Kasumi-1 (cell line): Measurements from ENCODE around the gene TUBA1C.
A peak's percentile ranks its signal among the peaks of the same experiment; 100 is the strongest.
"Not testable (repeated sequence)": the region's sequence is repeated elsewhere in the genome, so short reads cannot be mapped to it uniquely, and the experiment has no call there.

Experiments
- DNase-seq, 2 experiments: peaks; one replicate each; lab custom pipeline; 2025; lab: John Stamatoyannopoulos, UW

TUBA1C gene

DNA sequence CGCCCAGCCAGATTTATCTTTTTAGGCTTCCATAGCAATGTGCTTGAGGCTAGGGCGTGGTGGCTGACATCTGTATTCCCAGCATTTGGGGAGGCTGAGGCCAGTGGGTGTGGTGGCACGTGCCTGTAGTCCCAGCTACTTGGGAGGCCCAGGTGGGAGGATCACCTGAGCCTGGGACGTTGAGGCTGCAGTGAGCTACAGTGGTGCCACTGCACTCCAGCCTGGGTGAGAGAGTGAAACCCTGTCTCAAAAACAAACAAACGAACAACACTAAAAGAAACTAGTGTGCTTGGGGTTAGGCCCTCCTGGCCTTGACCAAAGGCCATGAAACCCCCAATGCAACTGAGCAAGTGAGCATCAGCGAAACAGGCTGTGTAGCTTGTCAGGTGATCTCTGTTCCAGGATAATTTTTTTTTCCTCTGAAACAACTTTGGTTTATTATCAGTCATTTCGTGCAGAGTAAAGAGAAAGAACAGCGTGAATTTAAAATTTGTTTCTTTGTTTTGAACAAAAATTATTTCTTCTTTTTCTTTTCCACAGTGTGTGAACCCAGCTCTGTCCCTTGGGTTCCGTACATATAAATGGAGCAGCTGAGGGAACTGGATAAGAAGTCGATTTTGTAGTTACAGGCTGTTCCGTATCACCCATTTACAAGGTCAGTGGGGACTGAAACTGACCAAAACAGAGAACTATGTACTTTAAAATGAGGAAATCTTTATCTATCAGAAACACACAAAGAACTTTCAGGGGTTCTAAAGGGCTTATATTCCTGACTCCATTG, 8.8 kb upstream of the TUBA1C start:
- DNase-seq: no peak

- peak; percentile 13 to 25 for DNase-seq
These were observed 7.2 kb upstream of the TUBA1C start for GRCh38 chr12:49257508-49258184.

GRCh38 chr12:49259452-49259851, 5.4 kb upstream of the TUBA1C start:
- no peak for DNase-seq

- peak; percentile 13 to 36 for DNase-seq
These were observed 4.7 kb upstream of the TUBA1C start for GRCh38 chr12:49260166-49260565.

GRCh38 chr12:49260571-49261363, 4.1 kb upstream of the TUBA1C start:
- no peak for DNase-seq

- DNase-seq: no peak
These were observed 3.2 kb upstream of the TUBA1C start for GRCh38 chr12:49261721-49262120.

DNA sequence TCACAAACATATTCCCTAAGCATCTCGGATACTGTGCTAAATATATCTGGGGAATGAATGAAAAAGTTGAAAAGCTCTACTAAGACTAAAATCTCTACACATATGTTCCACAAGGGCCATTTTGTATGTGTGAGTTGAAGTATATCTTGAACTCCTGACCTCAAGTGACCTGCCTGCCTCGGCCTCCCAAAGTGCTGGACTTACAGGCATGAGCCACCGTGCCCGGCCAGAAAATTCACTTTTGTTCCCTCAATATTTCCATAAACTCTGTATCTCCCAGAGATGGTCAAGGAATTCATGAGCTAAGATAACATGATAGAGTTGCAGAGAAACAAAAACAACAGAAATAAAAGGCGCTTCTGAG, 1.5 kb upstream of the TUBA1C start:
- DNase-seq: no peak

DNA sequence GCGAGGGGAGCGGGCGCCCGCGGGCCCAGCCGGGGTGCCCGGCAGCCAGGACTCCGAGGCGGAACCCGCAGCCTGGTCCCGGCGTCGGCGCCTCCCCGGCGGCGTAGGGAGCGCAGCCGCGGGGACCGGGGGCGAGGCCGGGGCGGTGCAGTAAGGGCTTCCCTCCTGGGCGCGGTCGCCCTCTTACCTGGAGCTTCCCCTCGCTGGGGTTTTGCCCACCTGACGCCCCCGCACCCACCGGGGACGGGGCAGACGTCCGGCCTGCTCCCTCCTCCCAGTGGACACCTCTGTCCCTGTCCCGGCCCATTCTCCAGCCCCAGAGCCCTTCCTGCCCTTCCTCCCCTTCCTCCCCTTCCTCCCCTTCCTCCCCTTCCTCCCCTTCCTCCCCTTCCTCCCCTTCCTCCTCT, 413 bp upstream of the TUBA1C start:
- DNase-seq: peak in 1 of 2 experiments; percentile 55

DNA sequence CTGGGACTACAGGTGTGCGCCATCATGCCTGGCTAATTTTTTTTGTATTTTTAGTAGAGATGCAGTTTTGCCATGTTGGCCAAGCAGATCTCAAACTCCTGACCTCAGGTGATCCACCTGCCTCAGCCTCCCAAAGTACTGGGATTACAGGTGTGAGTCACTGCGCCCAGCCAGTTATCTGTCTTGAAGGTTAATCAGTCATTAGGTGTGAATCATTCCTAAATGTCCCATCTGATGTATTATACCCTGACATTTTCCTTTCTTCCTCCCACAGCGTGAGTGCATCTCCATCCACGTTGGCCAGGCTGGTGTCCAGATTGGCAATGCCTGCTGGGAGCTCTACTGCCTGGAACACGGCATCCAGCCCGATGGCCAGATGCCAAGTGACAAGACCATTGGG, 4.3 kb downstream of the TUBA1C start:
- DNase-seq: not testable (repeated sequence)

DNA sequence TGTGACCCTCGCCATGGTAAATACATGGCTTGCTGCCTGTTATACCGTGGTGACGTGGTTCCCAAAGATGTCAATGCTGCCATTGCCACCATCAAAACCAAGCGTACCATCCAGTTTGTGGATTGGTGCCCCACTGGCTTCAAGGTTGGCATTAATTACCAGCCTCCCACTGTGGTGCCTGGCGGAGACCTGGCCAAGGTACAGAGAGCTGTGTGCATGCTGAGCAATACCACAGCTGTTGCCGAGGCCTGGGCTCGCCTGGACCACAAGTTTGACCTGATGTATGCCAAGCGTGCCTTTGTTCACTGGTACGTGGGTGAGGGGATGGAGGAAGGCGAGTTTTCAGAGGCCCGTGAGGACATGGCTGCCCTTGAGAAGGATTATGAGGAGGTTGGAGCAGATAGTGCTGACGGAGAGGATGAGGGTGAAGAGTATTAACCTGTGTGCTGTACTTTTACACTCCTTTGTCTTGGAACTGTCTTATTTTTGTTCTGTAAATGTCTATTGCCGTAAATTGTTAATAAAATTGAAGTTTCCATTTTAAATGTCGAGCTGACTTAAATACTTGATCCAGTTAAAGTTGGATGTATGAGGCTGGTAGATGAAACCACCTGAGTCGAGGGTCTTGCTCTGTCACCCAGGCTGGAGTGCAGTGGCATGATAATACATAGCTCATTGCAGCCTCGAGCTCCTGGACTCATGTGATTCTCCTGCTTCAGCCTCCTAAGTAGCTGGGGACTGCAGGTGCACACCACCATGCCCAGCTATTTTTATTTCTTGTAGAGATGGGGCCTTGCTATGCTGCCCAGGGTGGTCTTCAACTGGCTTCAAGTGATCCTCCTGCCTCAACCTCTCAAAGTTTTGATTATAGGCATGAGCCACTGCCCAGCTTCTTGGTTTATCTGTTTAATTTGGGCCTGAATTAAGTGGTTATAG, 8.2 kb downstream of the TUBA1C start:
- no peak for DNase-seq

DNA sequence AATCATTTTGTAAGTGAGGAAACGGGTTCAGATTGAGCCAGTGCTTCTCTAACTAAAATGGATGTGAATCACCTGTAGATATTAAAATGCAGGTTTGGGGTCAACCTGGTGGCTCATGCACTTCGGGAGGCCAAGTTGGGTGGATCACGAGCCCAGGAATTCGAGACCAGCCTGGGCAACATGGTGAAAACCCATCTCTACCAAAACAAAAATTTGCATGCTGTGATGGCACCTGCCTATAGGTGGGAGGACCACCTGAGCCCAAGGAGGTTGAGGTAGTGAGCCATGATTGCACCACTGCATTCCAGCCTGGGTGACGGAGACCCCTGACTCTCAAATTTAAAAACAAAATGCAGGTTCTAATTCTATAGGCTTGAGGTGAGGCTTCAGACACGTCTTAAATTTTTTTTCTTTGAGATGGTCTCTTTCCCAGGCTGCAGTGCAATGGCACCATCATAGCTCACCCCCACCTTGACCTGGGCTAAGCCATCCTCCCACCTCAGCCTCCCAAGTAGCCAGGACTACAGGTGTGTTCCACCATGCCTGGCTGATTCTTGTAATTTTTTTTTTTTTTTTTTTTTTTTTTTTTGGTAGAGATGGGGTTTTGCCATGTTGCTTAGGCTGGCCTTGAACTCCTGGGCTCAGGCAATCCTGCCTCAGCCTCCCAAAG, 9.0 kb downstream of the TUBA1C start:
- DNase-seq: no peak

GRCh38 chr12:49274396-49275069, 9.7 kb downstream of the TUBA1C start:
- no peak for DNase-seq

- DNase-seq: no peak
These were observed 11.7 kb downstream of the TUBA1C start for GRCh38 chr12:49276304-49277290.

GRCh38 chr12:49277466-49277865, 12.6 kb downstream of the TUBA1C start:
- no peak for DNase-seq

- no peak for DNase-seq
These were observed 14.9 kb downstream of the TUBA1C start for GRCh38 chr12:49279706-49280159.

DNA sequence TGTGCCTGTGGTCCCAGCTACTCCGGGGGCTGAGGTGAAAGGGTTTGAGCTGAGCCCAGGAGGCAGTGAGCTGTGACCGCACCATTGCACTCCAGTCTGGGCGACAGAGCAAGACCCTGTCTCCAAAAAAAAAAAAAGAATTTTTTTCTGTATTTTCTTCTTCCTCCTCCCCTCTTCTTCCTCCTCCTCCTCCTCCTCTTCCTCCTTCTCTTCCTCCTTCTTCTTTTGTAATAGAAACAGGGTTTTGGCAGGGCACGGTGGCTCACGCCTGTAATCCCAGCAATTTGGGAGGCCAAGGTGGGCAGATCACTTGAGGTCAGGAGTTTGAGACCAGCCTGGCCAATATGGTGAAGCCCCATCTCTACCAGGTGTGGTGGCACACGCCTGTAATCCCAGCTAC, 15.7 kb downstream of the TUBA1C start:
- DNase-seq: not testable (repeated sequence)

DNA sequence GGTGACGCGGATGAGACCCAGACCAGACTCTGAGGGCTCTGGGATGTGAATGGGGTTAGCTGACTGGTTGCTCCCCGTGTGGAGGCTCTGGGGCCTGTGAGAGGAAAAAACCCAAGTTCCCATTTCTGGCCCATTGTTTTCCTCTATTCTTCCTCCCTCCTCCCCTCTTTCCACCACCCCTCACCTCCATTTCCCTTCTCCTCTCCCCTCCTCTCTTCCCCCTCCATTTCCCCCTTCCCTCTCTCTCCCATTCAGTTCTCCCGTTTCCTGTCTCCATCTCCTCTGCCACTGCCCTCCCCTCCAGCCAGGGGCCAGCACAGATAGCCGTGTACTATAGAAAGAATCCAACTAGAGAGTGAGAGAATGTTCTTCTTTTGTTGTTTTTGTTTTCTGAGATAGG, 17.4 kb downstream of the TUBA1C start:
- no peak for DNase-seq

- not testable (repeated sequence) for DNase-seq
These were observed 18.0 kb downstream of the TUBA1C start for GRCh38 chr12:49282740-49283375.
